NOMO-1 treated with DMSO at 0.1 percent for 48 hours (cell line): Measurements from ENCODE around the gene ELN.
"Not testable (repeated sequence)": the region's sequence is repeated elsewhere in the genome, so short reads cannot be mapped to it uniquely, and the experiment has no call there.

Source experiments
- DNase-seq: peaks from one replicate; lab custom pipeline; 2025; ENCODE audit not compliant: unreplicated experiment; lab: John Stamatoyannopoulos, UW

Gene ELN

DNA sequence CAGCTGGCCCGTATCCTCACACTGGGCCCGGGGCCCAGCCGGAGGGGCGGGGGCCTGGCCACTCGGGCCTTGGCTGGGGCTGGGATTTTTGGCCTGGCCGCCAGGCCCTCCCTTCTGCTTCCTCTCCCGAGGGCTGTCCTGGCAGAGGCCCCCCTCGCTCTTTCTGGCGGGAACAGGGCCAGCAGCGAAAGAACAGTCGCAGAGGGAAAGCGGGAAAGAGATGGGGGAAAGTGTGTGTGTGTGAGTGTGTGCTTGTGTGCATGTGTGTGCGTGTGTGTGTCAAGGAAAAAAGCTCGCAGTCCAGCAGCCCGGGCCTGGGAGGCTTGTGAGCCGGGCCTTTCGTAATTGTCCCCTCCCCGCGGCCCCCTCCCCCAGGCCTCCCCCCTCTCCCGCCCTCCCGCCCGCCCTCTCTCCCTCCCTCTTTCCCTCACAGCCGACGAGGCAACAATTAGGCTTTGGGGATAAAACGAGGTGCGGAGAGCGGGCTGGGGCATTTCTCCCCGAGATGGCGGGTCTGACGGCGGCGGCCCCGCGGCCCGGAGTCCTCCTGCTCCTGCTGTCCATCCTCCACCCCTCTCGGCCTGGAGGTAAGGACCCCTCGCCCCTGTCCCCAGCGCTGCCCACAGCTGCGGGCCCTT is at the start of gene ELN:
TSS of gene ELN (plus strand) at position 491 of the 638 bp plus-strand sequence. CDS start at position 506, 15 bp downstream.
- no peak for DNase-seq

DNA sequence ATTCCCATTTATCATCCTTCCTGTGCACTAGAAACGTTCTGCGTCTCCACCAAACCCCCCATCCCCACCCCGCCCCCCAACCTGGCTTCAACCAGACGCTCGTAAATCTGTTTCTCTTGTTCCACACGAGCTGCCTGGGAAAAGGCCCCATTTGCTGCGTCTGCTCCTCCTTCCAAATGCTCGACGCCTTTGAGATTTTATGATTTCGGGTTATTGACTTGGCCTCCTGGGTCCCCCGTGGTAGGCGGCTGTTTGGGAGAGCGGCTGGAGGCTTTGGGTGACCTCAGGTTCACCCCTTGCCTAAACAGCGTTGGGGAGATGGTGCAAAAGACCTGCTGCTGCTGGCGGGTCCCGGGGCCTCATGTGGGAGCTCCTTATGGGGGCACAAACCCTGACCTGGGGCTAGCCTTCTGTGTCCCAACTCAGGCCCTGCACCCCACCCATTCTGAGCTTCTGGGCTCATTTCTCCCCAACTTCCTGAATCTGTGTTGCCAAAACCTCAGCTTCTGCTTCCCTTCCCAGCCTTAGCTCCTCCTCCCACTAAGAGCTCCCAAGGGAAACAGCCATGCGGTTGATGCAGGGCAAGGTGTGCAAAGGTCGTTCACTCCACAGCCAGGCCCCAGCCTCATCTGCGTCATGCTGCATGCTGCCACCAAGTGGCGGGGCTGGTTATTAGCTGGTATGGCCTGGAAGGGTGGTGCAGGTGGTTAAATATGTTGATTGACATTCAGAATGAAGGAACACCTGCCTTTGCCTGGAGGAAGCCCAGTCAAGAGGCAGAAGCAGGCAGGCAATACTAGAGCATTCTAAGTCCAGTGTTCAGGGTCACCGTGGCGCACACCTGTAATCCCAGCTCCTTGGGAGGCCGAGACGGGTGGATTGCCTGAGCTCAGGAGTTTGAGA is 49.1 kb upstream of the ELN start:
- peak; percentile 86 for DNase-seq

DNA sequence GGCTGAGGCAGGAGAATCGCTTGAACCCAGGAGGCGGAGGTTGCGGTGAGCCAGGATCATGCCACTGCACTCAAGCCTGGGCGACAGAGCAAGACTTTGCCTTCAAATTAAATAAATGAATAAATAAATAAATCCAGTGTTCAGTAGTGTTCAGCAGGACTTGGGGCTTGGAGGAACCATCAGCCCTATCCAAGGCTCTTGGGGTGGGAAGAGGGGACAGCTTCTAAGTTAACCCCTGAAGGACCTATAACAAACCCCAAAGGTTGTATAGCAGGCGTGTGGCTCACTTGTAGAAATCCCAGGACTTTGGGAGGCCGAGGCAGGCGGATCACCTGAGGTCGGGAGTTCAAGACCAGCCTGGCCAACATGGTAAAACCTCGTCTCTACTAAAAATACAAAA is 48.3 kb upstream of the ELN start:
- DNase-seq, result not testable (repeated sequence)

GRCh38 chr7:73980206-73980605 is 47.8 kb upstream of the ELN start:
- no peak for DNase-seq

DNA sequence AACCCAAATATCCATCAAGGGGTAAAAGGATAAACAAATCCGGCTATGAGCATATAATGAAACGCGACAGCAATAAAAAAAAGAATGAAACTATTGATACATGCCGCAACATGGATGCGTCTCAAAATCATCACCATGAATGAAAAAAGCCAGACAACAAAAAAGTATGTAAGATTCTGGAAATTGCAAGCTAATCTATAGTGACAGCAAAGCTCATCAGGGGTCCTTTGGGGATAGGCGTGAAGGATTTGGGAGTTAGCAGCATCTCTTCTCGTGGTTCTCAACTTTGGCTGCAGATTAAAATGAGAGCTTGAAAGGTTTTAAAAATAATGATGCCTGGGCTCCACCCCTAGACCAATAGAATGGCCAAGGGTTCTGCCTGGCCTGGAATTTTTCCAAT is 46.0 kb upstream of the ELN start:
- no peak for DNase-seq

DNA sequence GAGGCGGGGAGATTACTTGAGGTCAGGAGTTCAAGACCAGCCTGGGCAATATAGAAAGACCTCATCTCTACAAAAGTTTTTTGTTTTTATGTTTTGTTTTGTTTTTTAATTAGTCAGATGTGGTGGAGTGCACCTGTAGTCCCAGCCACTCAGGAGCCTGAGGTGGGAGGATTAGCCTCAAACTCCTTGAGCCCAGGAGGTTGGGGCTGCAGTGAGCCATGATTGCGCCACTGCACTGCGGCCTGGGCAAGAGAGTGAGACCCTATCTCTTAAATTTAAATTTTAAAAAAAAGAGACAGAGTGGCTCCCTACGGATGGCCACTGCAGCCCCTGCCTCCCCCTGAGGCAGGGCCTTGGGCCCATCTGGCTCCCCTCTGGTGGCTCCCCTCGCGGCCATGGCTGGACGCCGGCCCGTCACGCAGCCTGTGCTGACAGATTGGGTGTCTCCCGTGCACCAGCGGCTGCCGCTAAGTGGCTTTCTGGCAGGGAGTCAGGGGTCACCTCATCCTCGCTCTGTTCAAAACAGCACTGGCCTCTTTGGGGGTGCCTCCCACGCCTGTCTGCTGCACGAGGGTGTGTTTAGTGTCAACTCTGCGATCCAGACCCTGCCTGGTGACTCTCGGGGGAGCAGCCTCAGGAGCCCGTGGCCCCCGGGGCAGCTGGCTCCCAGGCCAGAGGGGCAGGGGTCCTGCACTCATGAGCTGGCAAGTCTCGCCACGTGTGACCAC is 44.4 kb upstream of the ELN start:
- DNase-seq, result no peak

- DNase-seq, result no peak
Observed at GRCh38 chr7:73984481-73985205, 43.3 kb upstream of the ELN start.

DNA sequence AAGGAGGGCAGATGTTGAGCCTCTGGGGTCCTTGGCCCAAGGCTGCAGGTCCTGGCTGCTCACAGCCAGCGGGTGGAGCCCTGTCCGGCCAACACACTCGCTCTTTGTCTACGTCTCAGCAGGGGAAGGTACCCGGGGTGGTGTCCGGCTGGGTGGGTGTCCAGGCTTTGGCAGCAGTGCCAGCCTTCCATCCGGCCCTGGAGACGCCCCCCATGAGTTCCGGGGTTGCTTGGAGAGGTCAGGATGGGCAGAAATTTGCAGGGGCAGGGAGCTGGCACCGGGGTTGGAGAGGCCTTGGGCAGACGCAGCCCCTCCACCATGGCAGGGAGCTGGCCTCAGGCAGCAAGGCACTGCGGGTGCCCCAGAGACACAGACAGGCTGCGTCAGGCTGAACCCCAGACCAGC is 42.2 kb upstream of the ELN start:
- no peak for DNase-seq

DNA sequence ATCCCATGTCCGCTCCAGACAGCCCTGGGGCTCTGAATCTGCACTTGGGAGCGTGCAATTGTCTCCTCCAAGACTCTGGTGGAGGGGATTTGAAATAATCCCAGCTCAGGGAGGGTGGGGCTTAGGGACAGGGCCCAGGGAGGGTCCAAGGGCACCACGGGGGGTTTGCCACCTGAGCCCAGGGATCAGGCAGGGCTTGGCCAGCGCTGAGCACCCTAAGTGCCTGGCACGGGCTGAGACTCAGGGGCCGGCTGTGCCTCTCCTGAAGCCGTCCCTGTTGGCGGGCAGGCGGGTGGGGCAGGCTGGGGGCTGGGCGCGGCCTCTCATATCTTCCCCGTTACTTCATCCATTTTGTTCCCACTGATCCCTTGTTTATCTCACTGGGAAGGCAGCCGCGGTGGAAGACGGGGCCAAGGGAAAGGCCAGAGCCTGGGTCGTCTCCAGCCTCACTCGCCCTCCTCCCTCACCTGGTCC is 41.8 kb upstream of the ELN start:
- DNase-seq, result no peak

- no peak for DNase-seq
Observed at GRCh38 chr7:73987298-73987697, 40.7 kb upstream of the ELN start.

- DNase-seq, result no peak
Observed at GRCh38 chr7:73988197-73988596, 39.8 kb upstream of the ELN start.

DNA sequence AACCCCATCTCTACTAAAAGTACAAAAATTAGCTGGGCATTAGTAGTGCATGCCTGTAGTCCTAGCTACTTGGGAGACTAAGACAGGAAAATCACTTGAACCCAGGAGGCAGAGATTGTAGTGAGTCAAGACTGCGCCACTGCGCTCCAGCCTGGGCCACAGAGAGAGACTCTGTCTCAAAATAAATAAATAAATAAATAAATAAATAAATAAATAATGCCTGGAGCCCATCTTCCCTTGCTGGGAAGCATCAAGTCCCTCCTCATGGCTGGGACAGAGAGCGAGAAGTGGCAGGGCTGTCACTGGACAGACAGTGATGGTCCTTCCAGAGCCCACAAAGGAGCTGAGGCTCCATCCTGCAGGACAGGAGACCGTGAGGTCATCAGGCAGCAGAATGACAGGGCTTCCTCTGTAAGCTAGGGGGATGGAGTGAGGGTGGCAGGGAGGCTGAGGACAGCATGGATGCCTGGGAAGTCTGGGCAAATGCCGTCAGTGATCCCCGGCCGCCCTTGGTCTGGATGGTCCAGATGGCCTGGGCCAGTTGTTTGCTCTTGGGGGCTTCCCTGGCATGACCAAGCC is 36.4 kb upstream of the ELN start:
- DNase-seq, result no peak

DNA sequence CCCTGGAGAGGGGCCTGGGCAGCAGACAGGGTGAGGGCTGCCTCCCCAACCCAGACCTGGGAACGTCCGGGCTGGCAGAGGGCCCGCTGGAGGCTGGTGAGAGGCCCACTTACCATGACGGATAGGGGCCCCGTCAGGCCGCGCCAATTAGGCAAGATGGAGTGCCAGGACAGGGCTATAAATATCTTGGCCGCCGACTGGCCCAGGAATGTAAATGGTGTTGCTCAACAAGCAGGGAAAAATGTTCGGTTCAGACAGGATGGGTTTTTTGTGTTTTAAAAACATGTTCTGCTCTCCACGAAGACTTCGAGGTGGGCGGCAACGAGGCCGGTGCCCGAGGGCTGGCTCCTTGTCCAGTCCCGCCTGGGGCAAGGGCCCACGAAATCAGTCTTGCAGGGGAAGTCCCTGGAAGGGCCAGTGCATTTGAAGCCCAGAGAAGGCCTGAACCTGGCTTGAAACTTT is 35.8 kb upstream of the ELN start:
- no peak for DNase-seq

GRCh38 chr7:73994023-73994422 is 34.0 kb upstream of the ELN start:
- DNase-seq, result no peak

- no peak for DNase-seq
Observed at GRCh38 chr7:73994761-73995160, 33.2 kb upstream of the ELN start.

DNA sequence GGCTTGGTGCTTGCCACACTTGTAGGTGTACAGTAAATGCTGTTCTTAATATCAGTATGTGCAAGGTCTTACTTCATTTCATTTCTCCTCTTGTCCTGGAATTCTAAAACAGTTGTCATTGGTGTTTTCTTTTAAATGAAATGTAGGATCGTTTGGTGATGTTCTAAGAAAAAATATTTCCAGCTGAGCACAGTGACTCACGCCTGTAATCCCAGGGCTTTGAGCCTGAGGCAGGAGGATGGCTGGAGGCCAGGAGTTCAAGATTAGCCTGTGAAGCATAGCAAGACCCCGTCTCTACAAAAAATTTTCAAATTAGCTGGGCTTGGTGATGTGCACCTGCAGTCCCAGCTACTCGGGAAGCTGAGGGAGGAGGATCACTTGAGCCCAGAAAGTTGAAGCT is 32.6 kb upstream of the ELN start:
- no peak for DNase-seq

GRCh38 chr7:73995821-73996511 is 32.0 kb upstream of the ELN start:
- no peak for DNase-seq

- DNase-seq, result no peak
Observed at GRCh38 chr7:73997056-73997455, 30.9 kb upstream of the ELN start.

- no peak for DNase-seq
Observed at GRCh38 chr7:73999664-74000435, 28.1 kb upstream of the ELN start.
